GM21526 (cell line): Measurements from ENCODE around the gene PHLDA2.
"Not testable (repeated sequence)": the region's sequence is repeated elsewhere in the genome, so short reads cannot be mapped to it uniquely, and the experiment has no call there.

Experiments
- ATAC-seq: cut with Tn5 transposase; IDR thresholded peaks from one replicate; pipeline ENCODE4 v1.9.1; 2021; ENCODE audit warnings: moderate library complexity; ENCODE audit not compliant: unreplicated experiment, low FRiP score

The PHLDA2 gene

GRCh38 chr11:2945757-2946287, 16.6 kb upstream of the PHLDA2 start:
- ATAC-seq, result no peak

- no peak for ATAC-seq
Observed at GRCh38 chr11:2945031-2945756, 16.0 kb upstream of the PHLDA2 start.

DNA sequence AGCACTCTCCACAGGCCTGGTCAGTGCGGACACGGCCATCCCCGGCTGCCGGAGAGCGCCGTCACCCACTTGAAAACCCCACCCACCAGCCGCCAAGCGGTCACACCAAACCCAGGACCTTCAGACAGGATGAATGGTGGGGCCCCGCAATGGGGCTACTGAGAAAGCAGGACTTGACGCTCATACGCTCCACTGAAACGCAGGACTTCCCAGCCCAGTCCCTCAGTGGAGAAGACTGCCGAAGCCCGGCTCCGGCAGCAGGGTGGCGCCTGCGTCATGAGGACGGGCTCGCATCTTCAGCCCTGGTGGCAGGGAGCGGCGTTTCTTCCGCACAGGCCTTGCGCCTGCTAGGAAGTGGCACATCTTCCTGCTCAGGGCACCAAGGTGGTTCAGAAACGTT, 15.3 kb upstream of the PHLDA2 start:
- no peak for ATAC-seq

DNA sequence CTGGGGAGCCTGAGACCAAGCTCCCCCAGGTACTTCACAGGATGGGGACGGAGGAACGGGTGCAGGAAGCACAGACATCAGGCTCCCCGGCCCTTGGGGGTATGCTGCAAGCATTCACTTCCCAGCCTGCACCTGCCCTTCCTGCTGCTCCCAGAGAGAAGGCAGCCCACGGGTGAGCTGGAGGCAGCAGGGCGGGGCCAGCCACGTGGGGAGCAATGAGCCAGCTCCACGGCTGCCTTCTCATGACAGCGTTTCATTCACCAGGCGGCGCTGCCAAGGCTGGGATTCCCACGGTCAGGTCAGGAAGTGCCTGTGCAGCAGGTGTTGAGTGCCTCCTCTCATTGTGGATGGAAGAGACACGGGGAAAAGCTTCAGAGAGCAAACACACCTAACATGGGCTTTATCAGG, 14.5 kb upstream of the PHLDA2 start:
- no peak for ATAC-seq

- ATAC-seq, result no peak
Observed at GRCh38 chr11:2942872-2943710, 13.9 kb upstream of the PHLDA2 start.

- ATAC-seq, result no peak
Observed at GRCh38 chr11:2942447-2942846, 13.2 kb upstream of the PHLDA2 start.

DNA sequence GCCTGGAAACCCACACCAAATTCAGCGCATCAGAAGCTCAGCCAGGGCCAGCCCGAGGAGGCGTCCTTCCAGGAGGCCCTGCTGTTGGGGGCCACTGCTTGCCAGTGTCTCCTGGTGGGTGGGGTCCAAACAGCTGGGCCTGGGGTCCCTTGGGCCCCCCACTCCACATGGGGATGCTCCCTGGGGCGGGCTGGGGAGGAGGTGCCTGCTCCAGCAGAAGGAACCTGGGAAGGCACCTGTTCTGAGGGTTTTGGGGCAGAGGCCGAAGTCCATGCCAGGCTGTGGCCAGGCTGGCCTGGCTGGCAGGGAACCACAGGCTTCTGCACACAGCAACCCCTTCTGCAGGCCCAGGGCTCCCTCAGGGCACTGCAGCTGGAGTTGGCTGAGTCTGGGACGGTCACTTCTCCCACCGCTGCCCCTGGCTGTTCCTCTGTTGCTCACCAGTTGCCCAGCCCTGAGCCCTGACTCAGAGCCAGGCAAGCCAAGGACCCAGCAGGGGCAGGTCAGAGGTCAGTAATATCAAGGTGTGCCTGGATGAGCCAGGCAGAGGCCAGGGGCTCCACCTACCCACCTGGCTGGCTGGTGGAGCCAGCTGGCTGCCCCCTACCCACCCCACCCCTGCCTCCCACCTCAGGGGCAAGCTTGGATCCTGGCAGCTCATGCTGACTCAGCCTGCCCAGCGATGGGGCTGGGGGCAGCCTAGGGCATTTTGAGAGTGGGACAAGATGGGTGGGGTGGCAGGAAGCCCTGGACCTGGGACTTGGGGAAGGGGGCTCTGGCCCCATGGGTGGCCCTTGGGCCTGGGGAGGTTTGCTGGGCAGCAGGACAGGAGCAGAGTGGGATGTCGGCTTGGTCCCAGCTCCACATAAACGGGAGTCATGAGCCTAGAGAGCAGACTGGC, 12.0 kb upstream of the PHLDA2 start:
- ATAC-seq, result no peak

- ATAC-seq, result no peak
Observed at GRCh38 chr11:2940147-2940920, 11.1 kb upstream of the PHLDA2 start.

DNA sequence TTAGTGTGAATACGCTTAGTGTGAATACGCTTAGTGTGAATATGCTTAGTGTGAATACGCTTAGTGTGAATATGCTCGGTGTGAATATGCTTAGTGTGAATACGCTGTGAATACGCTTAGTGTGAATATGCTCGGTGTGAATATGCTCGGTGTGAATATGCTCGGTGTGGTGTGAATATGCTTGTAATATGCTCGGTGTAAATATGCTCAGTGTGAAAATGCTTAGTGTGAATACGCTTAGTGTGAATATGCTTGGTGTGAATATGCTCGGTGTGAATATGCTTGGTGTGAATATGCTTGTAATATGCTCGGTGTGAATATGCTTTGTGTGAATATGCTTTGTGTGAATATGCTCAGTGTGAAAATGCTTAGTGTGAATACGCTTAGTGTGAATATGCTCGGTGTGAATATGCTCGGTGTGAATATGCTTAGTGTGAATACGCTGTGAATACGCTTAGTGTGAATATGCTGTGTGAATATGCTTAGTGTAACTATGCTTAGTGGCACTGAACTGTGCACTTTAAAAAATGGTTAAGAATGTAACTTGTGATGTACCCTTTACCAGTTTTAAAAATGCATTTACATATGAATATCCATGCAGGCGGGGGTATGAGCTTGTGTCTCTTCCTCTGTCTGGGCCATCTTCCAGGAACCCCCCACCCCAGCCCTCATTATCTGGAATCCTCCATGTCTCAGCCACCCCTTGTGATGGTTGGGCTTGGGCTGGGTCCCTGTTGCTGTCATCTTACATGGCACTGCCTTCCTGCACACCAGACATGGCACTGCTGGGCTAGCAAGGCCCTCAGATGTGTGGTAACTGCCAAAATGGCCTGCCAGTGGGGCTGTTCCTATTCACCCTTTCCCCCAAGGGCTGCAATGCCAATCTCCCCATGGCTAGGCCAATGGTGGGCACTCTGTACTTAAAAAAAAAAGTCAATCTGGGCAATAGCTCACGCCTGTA, 9.5 kb upstream of the PHLDA2 start:
- not testable (repeated sequence) for ATAC-seq

GRCh38 chr11:2937641-2938457, 8.6 kb upstream of the PHLDA2 start:
- not testable (repeated sequence) for ATAC-seq

- ATAC-seq, result no peak
Observed at GRCh38 chr11:2934611-2935239, 5.5 kb upstream of the PHLDA2 start.

DNA sequence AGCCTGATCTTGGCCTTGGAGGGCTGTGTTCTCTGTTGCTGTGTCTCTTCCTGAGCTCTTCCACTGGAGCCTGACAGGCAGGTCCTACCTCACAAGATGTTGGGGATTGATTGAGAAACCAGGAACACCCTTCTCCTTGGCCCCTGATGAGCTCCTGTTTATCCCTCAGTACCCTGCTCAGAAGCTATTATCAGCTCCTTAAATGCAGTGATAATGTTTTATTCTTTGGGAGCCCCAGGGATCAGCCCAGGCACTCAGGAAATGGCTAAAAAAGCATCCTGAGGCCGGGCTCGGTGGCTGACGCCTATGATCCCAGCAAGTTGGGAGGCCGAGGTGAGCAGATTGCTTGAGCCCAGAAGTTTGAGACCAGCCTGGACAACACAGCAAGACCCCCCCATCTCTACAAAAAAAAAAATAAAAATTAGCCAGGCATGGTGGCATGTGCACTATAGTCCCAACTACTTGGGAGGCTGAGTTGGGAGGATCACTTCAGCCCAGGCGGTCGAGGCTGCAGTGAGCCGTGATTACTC, 4.9 kb upstream of the PHLDA2 start:
- ATAC-seq, result no peak

GRCh38 chr11:2933375-2934020, 4.3 kb upstream of the PHLDA2 start:
- ATAC-seq, result no peak

GRCh38 chr11:2932850-2933251, 3.6 kb upstream of the PHLDA2 start:
- ATAC-seq, result no peak

DNA sequence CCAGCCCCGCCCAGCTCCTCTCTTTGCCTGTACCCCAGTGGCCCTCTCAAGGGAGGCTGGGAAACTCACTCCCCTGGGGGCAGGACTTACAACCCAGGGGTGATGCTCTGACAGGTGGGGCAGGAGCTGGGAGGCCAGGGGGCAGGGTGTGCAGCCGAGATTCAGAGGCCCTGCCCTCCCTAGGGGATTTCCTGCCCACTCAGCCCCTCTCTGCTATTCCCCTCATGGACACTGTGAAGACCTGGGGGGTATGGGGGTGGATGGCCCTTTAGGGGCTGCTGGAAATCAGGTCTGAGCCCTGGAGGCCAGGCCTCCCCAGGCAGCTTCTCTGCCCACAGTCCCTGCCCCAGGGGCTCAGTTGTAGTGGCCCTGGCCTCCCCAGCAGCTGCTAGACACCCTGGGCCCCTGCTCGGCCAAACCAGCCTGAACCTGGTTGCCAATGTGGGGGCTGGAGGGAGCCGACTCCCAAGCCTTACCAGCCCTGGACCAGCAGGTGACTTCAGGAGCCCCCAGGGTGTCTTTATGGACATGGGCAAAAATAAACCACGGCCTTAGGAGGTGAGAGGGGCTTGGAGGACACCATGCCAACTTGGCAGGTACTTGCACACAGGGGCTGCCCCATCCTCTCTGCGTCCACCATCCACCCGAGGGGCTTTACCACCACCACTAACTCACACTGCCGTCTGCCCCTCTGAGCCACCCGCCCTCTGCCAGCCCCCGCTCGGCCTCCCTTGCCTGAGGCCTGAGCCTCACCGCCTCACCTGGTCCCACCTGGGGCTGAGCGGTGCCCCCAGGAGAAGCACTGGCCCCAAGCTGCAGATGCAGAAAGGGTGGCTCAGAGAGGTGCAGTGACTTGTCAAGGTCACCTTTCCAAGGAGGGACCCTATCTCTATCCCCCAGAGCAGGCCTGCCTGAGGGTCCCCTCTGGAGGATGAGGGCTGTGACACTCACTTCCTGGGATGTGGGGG, 2.8 kb upstream of the PHLDA2 start:
- ATAC-seq, result no peak

DNA sequence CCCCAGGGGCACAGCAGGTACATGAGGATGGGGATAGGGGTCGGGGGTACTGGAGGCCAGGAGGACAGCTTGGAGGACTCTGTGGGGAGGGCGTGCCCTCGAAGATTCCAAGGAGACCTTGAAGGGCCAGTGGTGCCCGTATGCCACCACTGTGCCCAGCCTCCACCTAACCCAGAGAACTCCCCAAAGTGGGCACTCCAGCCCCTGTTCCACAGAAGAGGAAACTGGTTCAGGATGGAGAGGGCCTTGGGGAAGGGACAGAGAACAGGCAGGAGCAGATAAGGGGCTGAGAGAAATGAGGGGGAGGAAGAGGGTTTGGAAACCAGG, 2.2 kb upstream of the PHLDA2 start:
- ATAC-seq, result no peak
